Testis (tissue), 2 donors: ENCODE results near the gene OLFM4.

ENCODE experiments used
- POLR2A ChIP-seq: fragments of 450-650 bp; IDR thresholded peaks from one replicate; pipeline ENCODE4 v1.6.1; 2017; ENCODE audit warnings: antibody characterized with exemption, mild to moderate bottlenecking, moderate library complexity
- TF ChIP-seq, protein P1 (sequence below), 3 experiments: fragments of 450-650 bp in 2 of 3; fragments of 200-600 bp in 1 of 3; sonication (generic) in 1 of 3; IDR thresholded peaks; one replicate each; pipeline ENCODE4 v1.5.1; 2016 to 2019; ENCODE audit warnings: antibody characterized with exemption in 3 of 3, mild to moderate bottlenecking in 2 of 3, moderate library complexity in 1 of 3

DNA sequence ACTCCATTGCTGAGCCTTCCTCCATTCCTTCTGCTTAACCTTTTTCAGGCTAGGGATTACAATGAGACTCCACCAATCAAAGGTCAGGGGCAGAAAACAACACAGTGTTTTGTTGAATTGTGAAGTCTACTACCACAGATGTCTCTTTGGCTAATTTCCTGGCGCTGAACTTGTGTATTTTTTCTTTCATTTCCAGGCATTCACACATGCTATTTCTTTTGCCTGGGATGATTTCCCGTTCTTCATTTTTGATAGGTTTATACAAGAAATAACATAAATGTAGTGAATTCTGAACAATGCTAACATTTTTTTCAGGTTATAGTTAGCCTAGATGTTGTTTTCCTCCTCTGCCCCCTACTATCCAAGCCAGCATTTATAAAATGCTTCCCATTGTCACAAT, 64.3 kb downstream of the OLFM4 start:
- TF ChIP-seq, protein P1, sequence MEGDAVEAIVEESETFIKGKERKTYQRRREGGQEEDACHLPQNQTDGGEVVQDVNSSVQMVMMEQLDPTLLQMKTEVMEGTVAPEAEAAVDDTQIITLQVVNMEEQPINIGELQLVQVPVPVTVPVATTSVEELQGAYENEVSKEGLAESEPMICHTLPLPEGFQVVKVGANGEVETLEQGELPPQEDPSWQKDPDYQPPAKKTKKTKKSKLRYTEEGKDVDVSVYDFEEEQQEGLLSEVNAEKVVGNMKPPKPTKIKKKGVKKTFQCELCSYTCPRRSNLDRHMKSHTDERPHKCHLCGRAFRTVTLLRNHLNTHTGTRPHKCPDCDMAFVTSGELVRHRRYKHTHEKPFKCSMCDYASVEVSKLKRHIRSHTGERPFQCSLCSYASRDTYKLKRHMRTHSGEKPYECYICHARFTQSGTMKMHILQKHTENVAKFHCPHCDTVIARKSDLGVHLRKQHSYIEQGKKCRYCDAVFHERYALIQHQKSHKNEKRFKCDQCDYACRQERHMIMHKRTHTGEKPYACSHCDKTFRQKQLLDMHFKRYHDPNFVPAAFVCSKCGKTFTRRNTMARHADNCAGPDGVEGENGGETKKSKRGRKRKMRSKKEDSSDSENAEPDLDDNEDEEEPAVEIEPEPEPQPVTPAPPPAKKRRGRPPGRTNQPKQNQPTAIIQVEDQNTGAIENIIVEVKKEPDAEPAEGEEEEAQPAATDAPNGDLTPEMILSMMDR (IDR thresholded peaks at IDR 0.05), result no peak
- no peak for TF ChIP-seq POLR2A
